HL-60 (cell line): ENCODE data around the gene NAXE.

Experiments used
- POLR2AphosphoS5 ChIP-seq: IDR thresholded peaks from 2 replicates; pipeline ENCODE4 v1.6.1; 2012; ENCODE audit warnings: low read depth
- TF ChIP-seq, protein P1 (sequence below): IDR thresholded peaks from one replicate; pipeline ENCODE4 v1.5.1; 2011; ENCODE audit warnings: low read length, control low read depth, inconsistent platforms; ENCODE audit not compliant: insufficient read depth
- TF ChIP-seq, protein P2 (sequence below): IDR thresholded peaks from 2 replicates; pipeline ENCODE4 v1.6.1; 2012; ENCODE audit warnings: low read depth; ENCODE audit not compliant: insufficient replicate concordance

DNA sequence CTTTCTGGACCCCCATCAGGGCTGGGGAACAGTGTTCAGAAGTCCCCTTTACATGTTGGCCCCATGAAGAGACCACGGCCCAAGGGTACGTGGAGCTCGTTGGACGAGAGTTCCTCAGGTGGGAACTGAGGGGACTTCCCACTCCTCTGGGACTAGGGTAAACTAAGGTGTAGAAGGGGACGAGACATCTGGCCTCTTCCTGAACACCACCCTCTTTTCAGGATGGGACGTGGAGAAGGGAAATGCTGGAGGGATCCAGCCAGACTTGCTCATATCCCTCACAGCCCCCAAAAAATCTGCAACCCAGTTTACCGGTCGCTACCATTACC lies 2.0 kb downstream of the NAXE start:
- TF ChIP-seq, protein P1, sequence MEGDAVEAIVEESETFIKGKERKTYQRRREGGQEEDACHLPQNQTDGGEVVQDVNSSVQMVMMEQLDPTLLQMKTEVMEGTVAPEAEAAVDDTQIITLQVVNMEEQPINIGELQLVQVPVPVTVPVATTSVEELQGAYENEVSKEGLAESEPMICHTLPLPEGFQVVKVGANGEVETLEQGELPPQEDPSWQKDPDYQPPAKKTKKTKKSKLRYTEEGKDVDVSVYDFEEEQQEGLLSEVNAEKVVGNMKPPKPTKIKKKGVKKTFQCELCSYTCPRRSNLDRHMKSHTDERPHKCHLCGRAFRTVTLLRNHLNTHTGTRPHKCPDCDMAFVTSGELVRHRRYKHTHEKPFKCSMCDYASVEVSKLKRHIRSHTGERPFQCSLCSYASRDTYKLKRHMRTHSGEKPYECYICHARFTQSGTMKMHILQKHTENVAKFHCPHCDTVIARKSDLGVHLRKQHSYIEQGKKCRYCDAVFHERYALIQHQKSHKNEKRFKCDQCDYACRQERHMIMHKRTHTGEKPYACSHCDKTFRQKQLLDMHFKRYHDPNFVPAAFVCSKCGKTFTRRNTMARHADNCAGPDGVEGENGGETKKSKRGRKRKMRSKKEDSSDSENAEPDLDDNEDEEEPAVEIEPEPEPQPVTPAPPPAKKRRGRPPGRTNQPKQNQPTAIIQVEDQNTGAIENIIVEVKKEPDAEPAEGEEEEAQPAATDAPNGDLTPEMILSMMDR = no peak
- no peak; the same call in 1 of the 2 replicates for TF ChIP-seq POLR2AphosphoS5
- TF ChIP-seq, protein P2, sequence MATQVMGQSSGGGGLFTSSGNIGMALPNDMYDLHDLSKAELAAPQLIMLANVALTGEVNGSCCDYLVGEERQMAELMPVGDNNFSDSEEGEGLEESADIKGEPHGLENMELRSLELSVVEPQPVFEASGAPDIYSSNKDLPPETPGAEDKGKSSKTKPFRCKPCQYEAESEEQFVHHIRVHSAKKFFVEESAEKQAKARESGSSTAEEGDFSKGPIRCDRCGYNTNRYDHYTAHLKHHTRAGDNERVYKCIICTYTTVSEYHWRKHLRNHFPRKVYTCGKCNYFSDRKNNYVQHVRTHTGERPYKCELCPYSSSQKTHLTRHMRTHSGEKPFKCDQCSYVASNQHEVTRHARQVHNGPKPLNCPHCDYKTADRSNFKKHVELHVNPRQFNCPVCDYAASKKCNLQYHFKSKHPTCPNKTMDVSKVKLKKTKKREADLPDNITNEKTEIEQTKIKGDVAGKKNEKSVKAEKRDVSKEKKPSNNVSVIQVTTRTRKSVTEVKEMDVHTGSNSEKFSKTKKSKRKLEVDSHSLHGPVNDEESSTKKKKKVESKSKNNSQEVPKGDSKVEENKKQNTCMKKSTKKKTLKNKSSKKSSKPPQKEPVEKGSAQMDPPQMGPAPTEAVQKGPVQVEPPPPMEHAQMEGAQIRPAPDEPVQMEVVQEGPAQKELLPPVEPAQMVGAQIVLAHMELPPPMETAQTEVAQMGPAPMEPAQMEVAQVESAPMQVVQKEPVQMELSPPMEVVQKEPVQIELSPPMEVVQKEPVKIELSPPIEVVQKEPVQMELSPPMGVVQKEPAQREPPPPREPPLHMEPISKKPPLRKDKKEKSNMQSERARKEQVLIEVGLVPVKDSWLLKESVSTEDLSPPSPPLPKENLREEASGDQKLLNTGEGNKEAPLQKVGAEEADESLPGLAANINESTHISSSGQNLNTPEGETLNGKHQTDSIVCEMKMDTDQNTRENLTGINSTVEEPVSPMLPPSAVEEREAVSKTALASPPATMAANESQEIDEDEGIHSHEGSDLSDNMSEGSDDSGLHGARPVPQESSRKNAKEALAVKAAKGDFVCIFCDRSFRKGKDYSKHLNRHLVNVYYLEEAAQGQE = no peak
